ENCODE measurements around the gene VPS11. TPM values are rescaled to one million over a fixed set of nuclear protein-coding genes. Genes with fewer than 3 reads are reported as not detected.
"Not testable (repeated sequence)": the region's sequence is repeated elsewhere in the genome, so short reads cannot be mapped to it uniquely, and the experiment has no call there.

The VPS11 gene
- total RNA-seq: 8.7 TPM

- DNase-seq (ENCODE audit: low spot score): peak; percentile 99
- ATAC-seq: peak; percentile 98
Measured at GRCh38 chr11:119067371-119068222, at the start of gene VPS11. Gene VPS11 (plus strand): TSS chr11:119067818. CDS start chr11:119067824, 6 bp downstream.

DNA sequence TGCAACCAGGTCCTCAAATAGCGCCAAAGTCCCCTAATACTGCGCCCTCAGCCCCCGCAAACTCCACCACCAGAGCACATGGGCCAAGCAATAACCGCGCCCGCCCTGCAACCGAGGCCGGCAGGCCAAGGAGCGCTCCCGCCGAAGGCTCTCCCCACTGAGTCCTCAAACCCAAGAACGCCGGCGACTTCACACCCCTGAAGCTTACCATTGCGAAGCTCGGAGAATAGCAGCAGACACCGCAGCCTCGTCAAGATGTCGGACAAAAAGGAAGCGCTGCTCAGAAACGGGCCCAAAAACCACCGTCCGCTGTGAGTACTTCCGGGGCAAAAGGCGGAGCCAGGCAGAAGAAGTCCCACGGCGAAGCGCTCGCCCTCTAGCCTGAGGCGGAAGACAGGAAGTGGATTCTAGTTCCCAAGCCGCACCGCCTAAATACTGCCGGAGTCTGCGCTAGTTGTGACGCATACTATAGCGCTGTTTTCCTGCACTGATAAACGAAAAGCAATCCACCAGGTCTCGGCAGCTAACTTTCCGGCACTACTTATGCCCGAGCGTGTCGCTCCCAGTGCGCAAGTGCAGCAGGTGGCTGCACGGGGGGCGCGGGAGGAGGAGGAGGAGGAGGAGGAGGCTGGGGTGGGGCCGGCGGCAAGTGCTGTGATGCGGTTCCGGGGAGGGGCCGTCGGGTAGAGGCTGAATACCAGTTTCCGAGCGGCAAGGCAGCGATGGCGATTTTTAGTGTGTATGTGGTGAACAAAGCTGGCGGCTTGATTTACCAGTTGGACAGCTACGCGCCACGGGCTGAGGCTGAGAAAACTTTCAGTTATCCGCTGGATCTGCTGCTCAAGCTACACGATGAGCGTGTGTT is 49.3 kb upstream of the VPS11 start, which contains the start of the genes RPS25 and TRAPPC4:
RPS25 (minus strand) TSS at position 270 of the 865 bp plus-strand sequence; CDS start at position 211, 59 bp downstream.
TRAPPC4 (plus strand) TSS at position 693 of the 865 bp plus-strand sequence; CDS start at position 723, 30 bp downstream.
- DNase-seq (ENCODE audit: low spot score): peak; percentile 95
- ATAC-seq: peak; percentile 87

DNA sequence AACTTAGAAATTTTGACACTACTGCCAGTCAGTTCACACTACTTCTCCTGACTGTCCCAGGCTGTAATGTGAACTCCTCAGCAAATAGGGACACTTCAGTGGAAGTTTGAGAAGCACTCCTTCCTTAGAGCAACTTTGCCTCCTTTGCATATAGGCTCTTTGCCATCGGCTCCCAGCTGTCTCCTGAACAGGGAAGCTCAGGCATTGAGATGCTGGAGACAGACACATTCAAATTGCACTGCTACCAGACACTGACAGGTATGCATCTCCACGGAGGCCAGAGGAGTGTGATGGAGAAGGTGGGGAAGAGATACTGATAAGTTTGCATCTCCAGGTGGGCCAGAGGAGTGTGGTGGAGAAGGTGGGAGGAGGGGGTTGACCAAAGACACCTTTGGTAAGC is 47.6 kb upstream of the VPS11 start:
- DNase-seq (ENCODE audit: low spot score): no peak
- ATAC-seq: no peak

DNA sequence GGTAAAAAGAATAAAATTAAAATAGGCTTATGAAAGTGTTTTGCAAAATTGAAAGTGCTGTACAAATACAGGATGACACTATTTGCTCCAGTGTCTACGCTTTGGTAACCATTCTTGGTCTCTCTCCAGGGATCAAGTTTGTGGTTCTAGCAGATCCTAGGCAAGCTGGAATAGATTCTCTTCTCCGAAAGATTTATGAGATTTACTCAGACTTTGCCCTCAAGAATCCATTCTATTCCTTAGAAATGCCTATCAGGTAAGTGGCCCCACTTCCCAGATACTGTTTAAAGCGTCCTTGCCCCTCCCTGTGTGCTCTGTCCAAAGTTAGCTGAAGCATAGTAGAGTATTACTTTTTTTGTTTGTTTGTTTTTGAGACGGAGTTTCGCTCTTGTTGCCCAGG is 46.0 kb upstream of the VPS11 start:
- DNase-seq (ENCODE audit: low spot score) (no peak), ATAC-seq (no peak)

DNA sequence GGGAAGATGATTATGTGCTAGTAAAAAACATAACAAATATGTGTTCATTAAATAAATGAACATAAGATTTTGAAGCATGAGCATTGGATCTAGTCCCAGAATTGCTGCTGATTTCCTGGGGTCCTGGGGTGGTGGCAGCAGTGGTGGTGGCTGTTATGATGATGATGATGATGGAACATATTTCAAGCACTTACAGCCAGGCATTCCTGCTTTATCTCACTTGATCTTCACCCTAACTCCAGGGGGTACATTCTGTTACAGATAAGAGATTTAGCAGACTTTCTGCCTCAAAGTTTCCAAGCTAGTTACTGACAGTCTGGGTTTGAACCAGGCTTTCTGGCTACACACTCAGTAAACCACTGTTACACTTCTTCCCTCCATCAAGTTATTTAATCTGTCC is 43.9 kb upstream of the VPS11 start:
- no peak for DNase-seq (ENCODE audit: low spot score)
- no peak for ATAC-seq

DNA sequence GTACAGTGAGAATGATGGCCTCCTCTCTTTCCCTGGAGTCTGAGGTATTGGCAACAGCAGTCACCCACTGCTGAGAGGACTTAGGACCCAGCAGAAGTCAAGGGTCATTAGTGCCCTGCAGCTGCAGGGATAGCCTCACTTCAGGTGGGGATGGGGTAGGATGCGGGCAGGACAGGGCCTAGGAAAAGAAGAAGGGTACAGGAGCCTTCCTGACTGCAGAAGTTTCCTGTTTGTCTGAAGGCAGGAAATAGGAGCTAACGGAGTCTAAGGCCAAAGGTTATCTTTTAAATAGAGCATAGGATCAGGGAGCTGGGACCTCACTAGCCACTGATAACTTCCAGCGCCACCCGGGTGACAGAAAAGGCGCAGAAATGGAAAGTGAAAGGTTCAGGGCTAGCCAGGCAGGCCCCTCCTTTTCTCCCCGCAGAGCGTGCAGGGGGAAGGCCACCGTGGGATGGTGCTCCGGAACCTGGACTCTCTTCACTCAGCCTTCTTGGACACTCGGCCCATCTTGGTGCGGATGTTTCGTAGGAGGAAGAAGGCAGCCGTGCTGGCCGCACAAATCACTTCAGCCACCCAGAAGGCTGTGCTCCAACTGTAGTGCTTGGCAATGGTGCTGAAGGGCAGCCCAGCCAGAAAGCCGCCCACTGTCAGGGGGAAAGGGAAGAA is 43.1 kb upstream of the VPS11 start:
- DNase-seq (ENCODE audit: low spot score) (no peak), ATAC-seq (no peak)

GRCh38 chr11:119025099-119025473 is 42.5 kb upstream of the VPS11 start:
- no peak for DNase-seq (ENCODE audit: low spot score)
- ATAC-seq: no peak

- ATAC-seq: no peak
- no peak for DNase-seq (ENCODE audit: low spot score)
Measured at GRCh38 chr11:119025541-119025940, 42.1 kb upstream of the VPS11 start.

DNA sequence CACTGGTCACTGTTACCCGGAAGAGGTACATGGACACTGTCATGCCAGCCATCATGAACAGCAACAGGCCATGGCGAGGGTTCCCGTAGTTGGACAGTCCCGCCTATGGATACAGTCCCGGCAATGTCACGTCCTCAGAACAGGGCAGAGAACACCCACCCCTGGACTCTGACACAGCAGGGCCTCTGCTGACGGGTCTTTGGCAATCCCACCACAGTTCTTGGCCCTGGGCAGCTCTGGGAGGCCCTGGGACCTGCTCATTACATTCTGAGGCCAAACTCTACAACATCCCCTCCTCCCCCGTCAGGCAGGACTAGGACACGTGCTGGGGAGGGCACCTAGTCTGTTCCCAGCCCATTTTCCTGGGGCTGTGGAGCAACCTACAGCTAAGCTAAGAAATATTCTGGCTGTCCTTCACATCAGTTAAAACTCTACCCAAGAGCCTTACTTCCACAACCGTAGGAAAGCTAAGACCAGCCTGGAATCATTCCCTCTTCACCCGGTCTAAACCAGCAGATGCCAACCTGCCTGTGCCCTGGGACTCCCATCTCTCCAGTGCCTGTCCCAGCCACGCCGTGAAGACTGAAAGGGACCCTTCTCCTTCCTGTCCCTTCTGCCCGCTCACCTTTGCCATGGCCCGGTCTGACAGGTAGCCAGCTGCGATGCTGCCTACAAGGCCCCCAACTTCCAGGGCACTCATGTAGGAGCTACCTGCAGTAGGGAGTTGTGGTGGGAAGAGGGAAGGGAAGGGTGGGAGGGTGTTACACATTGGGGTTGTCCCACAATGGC is 41.4 kb upstream of the VPS11 start:
- peak; percentile 88 for DNase-seq (ENCODE audit: low spot score)
- ATAC-seq: peak; percentile 19

DNA sequence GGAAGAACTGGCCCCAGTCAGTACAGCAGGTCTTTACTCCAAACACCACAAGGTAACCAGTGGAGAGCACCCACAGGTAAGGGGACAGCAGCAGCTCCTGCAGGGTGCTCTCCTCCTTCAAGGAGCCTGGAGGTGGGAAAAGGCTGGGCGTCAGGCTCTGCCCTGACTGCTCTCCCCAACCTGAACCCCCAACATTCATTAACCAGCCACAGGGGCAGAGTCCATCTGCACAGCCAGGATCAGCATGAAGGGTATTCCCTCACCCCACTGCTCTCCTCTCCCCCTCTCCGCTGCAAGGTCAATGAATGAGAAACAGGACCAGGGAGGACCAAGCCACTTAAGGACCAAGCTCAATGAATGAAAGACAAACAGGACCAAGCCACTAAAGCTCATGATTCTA is 40.6 kb upstream of the VPS11 start:
- ATAC-seq (no peak), DNase-seq (ENCODE audit: low spot score) (peak; percentile 60)

- peak; percentile 75 for DNase-seq (ENCODE audit: low spot score)
- peak; percentile 10 for ATAC-seq
Measured at GRCh38 chr11:119027561-119028345, 39.9 kb upstream of the VPS11 start.

DNA sequence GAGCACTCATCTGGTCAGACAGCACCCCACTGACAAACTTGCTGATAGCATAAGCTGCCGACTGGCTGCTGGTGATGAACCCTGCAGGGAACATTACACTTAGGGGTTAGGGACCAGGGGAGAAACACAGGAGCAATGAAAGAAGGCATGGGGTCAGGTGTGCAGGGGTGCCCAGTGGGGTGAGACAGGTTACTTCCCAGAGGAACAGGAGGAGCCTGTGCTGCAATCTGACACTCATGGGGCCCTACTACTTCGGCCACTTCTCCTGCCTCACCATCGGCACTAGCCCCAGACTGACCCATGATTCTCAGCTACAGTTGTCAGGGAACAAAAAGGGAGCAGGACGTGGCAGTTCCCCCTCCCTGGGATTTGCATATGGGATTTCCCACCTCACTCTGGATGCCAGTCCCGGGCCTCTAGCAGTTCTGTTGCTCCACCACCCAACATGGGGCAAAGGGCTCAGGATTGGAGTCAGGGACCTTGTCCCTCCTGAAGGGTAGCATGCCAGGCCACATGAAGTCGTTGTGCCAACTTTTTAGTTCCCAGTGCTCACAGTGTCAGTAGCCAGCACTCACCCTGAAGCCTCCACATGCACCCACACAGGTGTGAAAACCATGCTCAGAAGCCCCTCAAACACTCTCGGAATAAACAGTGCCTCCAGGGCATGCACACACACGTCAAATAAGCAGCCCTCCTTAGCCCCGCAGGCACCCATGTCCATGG is 39.1 kb upstream of the VPS11 start:
- peak; percentile 53 for ATAC-seq
- peak; percentile 91 for DNase-seq (ENCODE audit: low spot score)

DNA sequence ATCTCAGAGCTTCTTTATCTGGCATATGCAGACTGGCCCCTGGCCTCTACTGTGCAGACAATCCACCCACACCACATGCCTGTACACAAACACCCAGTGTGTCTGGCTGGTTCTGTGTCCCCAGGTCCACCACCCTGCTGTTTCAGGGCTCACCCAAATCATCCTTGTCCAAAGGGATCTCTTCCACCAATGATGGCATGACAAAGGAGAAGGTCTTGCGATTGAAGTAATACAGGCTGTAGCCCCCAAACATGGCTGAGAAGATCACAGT is 38.6 kb upstream of the VPS11 start:
- ATAC-seq: no peak
- DNase-seq (ENCODE audit: low spot score): no peak

GRCh38 chr11:119029340-119030028 is 38.1 kb upstream of the VPS11 start:
- ATAC-seq (peak; percentile 58), DNase-seq (ENCODE audit: low spot score) (peak; percentile 94)

DNA sequence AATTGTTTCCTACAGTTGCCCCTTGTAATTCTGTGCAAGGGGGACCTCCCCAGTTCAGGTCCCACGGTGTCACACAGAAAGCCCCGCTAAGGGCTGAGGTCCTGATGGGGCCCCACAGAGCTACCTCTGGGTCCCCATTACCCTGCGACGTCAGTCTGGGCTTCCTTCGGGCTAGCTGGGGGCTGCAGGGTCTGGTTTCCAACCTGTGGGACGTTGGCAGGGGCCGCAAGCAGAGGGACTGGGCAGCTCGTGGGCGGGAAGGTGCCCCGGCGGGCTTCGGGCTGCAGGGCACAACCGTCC is 37.6 kb upstream of the VPS11 start:
- peak; percentile 58 for DNase-seq (ENCODE audit: low spot score)
- ATAC-seq: no peak

DNA sequence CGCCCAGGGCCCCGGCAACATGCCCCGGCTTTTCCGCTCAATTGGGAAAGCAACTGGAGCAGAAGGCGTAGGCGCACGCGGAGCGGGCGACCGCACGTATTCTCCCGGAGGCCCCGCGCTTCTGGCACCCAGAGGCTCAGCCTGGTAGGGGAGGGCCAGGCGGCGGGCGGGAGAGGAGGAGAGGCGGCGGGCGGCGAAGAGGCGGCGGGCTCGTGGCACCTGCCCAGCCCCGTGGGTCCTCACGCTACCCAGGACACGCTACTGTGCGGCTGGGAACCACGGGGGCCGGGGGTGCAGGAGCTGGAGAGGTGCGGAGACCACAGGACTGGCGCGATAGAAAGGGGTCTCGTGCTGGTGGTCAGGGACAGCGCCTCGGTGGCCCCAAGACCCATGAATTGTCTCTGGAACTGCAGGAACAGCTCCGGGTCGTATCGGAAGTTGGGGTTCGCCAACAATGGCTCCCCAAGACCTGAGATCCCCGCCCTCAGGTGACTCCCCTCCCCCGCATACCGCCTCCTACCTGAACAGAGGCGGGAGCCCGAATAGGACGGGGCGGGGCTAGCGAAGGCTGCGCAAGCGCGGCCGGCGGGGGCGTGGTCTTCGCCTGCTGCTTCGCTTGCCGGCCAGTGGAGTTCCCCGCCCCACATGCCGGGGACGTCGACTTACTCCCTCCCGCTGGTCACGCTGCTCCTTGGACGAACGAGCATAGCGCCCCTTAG is 37.1 kb upstream of the VPS11 start, which contains the start of gene SLC37A4:
SLC37A4 (minus strand) TSS at position 549 of the 719 bp plus-strand sequence.
- DNase-seq (ENCODE audit: low spot score) (peak; percentile 100), ATAC-seq (peak; percentile 67)

GRCh38 chr11:119031912-119032280 is 35.7 kb upstream of the VPS11 start:
- DNase-seq (ENCODE audit: low spot score): no peak
- no peak for ATAC-seq

DNA sequence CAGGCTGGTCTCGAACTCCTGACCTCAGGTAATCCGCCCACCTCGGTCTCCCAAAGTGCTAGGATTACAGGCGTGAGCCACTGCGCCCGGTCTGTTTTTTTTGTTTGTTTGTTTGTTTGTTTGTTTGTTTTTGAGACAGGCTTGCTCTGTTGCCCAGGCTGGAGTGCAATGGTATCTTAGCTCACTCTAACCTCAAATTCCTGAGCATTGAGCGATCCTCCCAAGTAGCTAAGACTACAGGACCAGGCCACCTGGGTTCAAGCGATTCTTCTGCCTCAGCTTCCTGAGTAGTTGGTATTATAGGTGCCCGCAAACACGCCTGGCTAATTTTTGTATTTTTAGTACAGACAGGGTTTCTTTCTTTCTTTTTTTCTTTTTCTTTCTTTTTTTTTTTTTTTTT is 34.2 kb upstream of the VPS11 start:
- not testable (repeated sequence) for ATAC-seq; DNase-seq (ENCODE audit: low spot score)

All from left lobe of liver (tissue), 2 donors.